KG1 (cell line): ENCODE data around the gene ADAMTS12.

ENCODE experiments used
- DNase-seq: peaks from one replicate; lab custom pipeline; 2025; lab: John Stamatoyannopoulos, UW

ADAMTS12 gene

GRCh38 chr5:33806738-33807442 is 84.9 kb downstream of the ADAMTS12 start:
- DNase-seq = no peak

GRCh38 chr5:33801292-33801691 is 90.5 kb downstream of the ADAMTS12 start:
- DNase-seq = no peak

- no peak for DNase-seq
Observed at GRCh38 chr5:33800241-33800950, 91.4 kb downstream of the ADAMTS12 start.

GRCh38 chr5:33795496-33795895 is 96.3 kb downstream of the ADAMTS12 start:
- DNase-seq = no peak

- no peak for DNase-seq
Observed at GRCh38 chr5:33794550-33795181, 97.1 kb downstream of the ADAMTS12 start.

GRCh38 chr5:33793836-33794549 is 97.8 kb downstream of the ADAMTS12 start:
- no peak for DNase-seq

GRCh38 chr5:33793276-33793675 is 98.5 kb downstream of the ADAMTS12 start:
- DNase-seq = no peak

GRCh38 chr5:33792559-33792958 is 99.2 kb downstream of the ADAMTS12 start:
- no peak for DNase-seq

- no peak for DNase-seq
Observed at GRCh38 chr5:33789567-33789957, 102.2 kb downstream of the ADAMTS12 start.

- no peak for DNase-seq
Observed at GRCh38 chr5:33788922-33789566, 102.7 kb downstream of the ADAMTS12 start.

- no peak for DNase-seq
Observed at GRCh38 chr5:33785571-33785970, 106.2 kb downstream of the ADAMTS12 start.

- DNase-seq = no peak
Observed at GRCh38 chr5:33781286-33781685, 110.5 kb downstream of the ADAMTS12 start.

- no peak for DNase-seq
Observed at GRCh38 chr5:33776151-33776660, 115.6 kb downstream of the ADAMTS12 start.

GRCh38 chr5:33774341-33774740 is 117.4 kb downstream of the ADAMTS12 start:
- no peak for DNase-seq

- DNase-seq = no peak
Observed at GRCh38 chr5:33772380-33772897, 119.4 kb downstream of the ADAMTS12 start.

GRCh38 chr5:33769968-33770367 is 121.8 kb downstream of the ADAMTS12 start:
- no peak for DNase-seq

GRCh38 chr5:33769196-33769595 is 122.6 kb downstream of the ADAMTS12 start:
- no peak for DNase-seq

GRCh38 chr5:33766023-33766422 is 125.8 kb downstream of the ADAMTS12 start:
- no peak for DNase-seq

GRCh38 chr5:33764786-33765185 is 127.0 kb downstream of the ADAMTS12 start:
- no peak for DNase-seq

GRCh38 chr5:33763435-33763834 is 128.4 kb downstream of the ADAMTS12 start:
- no peak for DNase-seq

- no peak for DNase-seq
Observed at GRCh38 chr5:33762859-33763258, 128.9 kb downstream of the ADAMTS12 start.

GRCh38 chr5:33761139-33761538 is 130.7 kb downstream of the ADAMTS12 start:
- no peak for DNase-seq
